GM12873 (cell line): ENCODE measurements around the gene ADAM22.

Source experiments
- CTCF ChIP-seq: IDR thresholded peaks from 2 replicates; pipeline ENCODE4 v1.5.1; 2012; ENCODE audit warnings: low read depth, mild to moderate bottlenecking, moderate library complexity, low read length, control low read depth; ENCODE audit not compliant: insufficient read depth; ENCODE audit errors: missing control alignments

The ADAM22 gene

GRCh38 chr7:88091988-88092675, 158.1 kb downstream of the ADAM22 start:
- no peak for TF ChIP-seq CTCF

- no peak for TF ChIP-seq CTCF
Observed at GRCh38 chr7:88092676-88092999, 158.6 kb downstream of the ADAM22 start.

- TF ChIP-seq CTCF: no peak
Observed at GRCh38 chr7:88101769-88102168, 167.7 kb downstream of the ADAM22 start.

GRCh38 chr7:88102675-88103074, 168.6 kb downstream of the ADAM22 start:
- no peak for TF ChIP-seq CTCF

- no peak for TF ChIP-seq CTCF
Observed at GRCh38 chr7:88104732-88105131, 170.7 kb downstream of the ADAM22 start.

- TF ChIP-seq CTCF: no peak
Observed at GRCh38 chr7:88105231-88105630, 171.2 kb downstream of the ADAM22 start.

GRCh38 chr7:88106434-88106833, 172.4 kb downstream of the ADAM22 start:
- no peak for TF ChIP-seq CTCF

GRCh38 chr7:88109612-88110011, 175.6 kb downstream of the ADAM22 start:
- no peak for TF ChIP-seq CTCF
